ENCODE data around the gene RAB35. TPM values are rescaled to one million over a fixed set of nuclear protein-coding genes. Genes with fewer than 3 reads are reported as not detected.

RAB35 gene
- 50.1 and 52.7 TPM in 2 replicates for total RNA-seq (2014; rRNA removed; shearing (Covaris generic))

- DNase-seq (ENCODE audit: low spot score), result no peak
- in situ Hi-C loops (cut with HindIII; ENCODE audit: low sequenced_read_pairs), result no loop called here
These were observed at the start of gene RAB35 for GRCh38 chr12:120116441-120116791. RAB35 (minus strand) TSS chr12:120116753; CDS start chr12:120116650, 103 bp downstream.

GRCh38 chr12:120164293-120164692 is 47.7 kb upstream of the RAB35 start:
- in situ Hi-C loops (cut with HindIII; ENCODE audit: low sequenced_read_pairs), result no loop called here
- DNase-seq (ENCODE audit: low spot score), result peak; percentile 91

- in situ Hi-C loops (cut with HindIII; ENCODE audit: low sequenced_read_pairs), result no loop called here
- no peak for DNase-seq (ENCODE audit: low spot score)
These were observed 46.2 kb upstream of the RAB35 start for GRCh38 chr12:120162763-120163162.

- in situ Hi-C loops (cut with HindIII; ENCODE audit: low sequenced_read_pairs), result no loop called here
- no peak for DNase-seq (ENCODE audit: low spot score)
These were observed 45.3 kb upstream of the RAB35 start for GRCh38 chr12:120161852-120162251.

GRCh38 chr12:120159509-120160237 is 43.1 kb upstream of the RAB35 start:
- DNase-seq (ENCODE audit: low spot score), result no peak
- in situ Hi-C loops (cut with HindIII; ENCODE audit: low sequenced_read_pairs), result no loop called here

DNA sequence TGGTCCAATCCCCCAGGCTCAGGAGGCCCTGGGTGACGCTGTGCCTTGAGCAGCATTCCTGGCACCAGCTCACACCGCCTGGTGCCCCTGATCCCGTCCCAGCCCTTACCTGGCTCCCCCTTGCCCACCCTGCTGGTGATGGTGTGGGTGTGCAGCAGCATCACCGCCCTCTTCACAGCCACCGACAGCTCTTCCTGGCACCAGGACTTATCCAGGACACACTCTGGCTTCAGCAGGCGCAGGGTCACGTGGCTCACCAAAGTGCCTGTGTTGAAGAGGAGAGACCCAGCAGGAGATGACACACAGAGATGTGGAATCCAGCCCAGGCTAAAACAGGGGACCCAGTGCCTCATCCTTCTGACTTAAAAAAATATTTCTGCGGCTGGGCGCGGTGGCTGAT is 41.8 kb upstream of the RAB35 start:
- in situ Hi-C loops (cut with HindIII; ENCODE audit: low sequenced_read_pairs), result no loop called here
- DNase-seq (ENCODE audit: low spot score), result peak; percentile 79

DNA sequence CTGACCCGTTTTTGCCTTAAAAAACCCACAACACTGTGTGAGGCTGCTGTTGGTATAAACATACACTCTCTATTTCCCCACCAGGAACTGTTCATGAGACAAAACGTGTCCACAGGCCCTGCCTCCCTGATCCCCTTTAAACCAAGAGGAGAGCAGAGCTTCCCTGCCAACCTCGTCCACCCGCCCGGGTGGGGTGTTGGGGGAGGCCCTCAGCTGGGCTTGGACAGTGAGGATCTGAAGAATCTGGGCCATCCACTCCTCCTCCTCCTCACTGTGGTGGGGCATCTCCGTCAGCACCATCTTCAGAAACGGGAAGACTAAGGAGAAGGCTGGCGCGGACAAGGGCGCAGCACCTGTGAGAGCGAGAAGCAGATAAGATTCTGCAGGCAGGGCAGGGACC is 41.1 kb upstream of the RAB35 start:
- DNase-seq (ENCODE audit: low spot score), result no peak
- in situ Hi-C loops (cut with HindIII; ENCODE audit: low sequenced_read_pairs), result no loop called here

DNA sequence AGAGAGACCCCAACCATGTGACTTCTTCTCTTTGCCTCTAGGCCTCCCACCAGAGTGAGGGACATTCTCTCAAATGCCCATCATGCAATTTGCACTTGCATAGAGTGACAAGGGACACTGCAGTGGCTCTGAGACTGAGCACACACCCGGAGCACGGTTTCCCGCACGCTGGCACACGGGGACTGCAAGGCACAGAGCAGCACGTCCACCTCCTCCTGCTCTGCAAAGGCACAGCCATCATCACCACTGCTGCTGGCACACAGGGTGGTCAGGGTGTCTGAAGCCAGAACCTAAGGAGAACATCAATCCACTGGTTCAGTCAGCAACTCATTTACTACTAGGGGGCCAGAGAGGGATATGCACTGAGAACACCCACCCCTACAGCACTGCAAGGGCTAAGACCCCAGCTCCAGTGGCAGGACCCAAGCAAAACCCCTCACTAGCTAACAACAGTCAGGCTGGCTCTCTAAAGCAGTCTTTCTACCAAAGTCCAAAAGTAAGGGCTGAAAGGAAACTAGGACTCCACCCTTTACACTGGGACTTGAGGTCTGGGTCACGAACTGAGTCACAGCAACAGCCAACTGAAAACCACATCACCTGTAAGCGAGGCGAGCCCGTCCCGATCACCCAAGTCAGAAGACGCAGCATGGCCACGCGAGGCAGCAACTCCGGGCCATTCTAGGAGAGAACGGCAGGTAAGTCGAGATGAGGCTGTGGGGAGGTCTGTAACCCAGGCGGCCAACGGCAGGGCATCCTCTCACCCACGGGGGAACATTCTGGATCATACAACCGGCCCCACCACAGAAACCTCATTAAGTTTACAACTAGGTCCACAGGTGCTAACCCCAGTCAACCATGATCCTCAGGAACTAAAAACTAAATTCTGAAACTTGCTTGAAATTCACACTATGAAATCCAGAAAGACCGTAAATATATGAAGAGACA is 40.0 kb upstream of the RAB35 start:
- DNase-seq (ENCODE audit: low spot score), result no peak
- in situ Hi-C loops (cut with HindIII; ENCODE audit: low sequenced_read_pairs), result no loop called here

DNA sequence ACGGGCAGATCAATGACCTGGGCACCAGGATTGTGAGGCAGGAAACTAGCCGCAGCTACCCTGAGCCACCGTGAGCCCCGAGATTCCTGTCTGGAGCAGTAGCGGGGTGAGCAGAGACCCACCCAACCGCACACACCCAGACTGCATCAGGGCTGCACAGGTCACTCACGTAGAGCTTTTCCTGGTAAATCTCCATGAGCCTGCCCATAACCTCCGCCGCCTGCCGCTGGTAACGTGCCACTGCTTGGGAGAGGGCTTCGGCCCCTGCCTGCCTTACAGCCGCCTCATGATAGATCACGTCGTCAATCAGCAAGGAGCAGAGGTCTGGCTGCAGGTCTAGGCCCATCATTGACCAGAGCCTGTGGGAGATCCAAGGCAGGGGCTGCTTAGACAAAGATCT is 38.5 kb upstream of the RAB35 start:
- DNase-seq (ENCODE audit: low spot score), result no peak
- in situ Hi-C loops (cut with HindIII; ENCODE audit: low sequenced_read_pairs), result no loop called here

GRCh38 chr12:120150919-120151525 is 34.5 kb upstream of the RAB35 start:
- in situ Hi-C loops (cut with HindIII; ENCODE audit: low sequenced_read_pairs), result no loop called here
- no peak for DNase-seq (ENCODE audit: low spot score)

GRCh38 chr12:120148011-120148410 is 31.5 kb upstream of the RAB35 start:
- in situ Hi-C loops (cut with HindIII; ENCODE audit: low sequenced_read_pairs), result no loop called here
- no peak for DNase-seq (ENCODE audit: low spot score)

GRCh38 chr12:120145164-120145563 is 28.6 kb upstream of the RAB35 start:
- in situ Hi-C loops (cut with HindIII; ENCODE audit: low sequenced_read_pairs), result no loop called here
- no peak for DNase-seq (ENCODE audit: low spot score)

- DNase-seq (ENCODE audit: low spot score), result no peak
- in situ Hi-C loops (cut with HindIII; ENCODE audit: low sequenced_read_pairs), result no loop called here
These were observed 27.7 kb upstream of the RAB35 start for GRCh38 chr12:120144215-120144614.

- no peak for DNase-seq (ENCODE audit: low spot score)
- in situ Hi-C loops (cut with HindIII; ENCODE audit: low sequenced_read_pairs), result no loop called here
These were observed 25.8 kb upstream of the RAB35 start for GRCh38 chr12:120142231-120142877.

DNA sequence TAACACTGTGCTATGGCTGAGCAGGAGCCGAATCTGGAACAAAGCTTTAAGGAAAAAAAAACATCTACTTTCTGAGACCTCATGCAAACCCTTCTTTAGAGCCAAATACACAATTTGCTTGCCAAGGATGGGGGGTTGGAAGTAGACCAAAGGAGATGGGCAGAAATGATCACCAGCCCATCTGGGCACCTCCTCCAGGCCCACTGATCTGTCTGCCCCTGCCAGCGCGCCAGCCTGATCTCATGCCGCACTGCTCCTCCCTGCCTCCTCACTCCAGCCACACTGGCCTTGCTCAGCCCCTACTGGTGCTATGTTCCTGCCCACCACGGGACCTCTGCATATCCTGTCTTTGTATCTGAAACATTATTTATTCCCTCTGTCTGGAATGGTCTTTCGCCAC is 24.8 kb upstream of the RAB35 start:
- in situ Hi-C loops (cut with HindIII; ENCODE audit: low sequenced_read_pairs), result no loop called here

GRCh38 chr12:120140603-120141002 is 24.1 kb upstream of the RAB35 start:
- DNase-seq (ENCODE audit: low spot score), result no peak
- in situ Hi-C loops (cut with HindIII; ENCODE audit: low sequenced_read_pairs), result no loop called here

More for the DNA sequence above, 24.8 kb upstream of the RAB35 start:
- DNase-seq (ENCODE audit: low spot score), result peak; percentile 87

GRCh38 chr12:120139958-120140357 is 23.4 kb upstream of the RAB35 start:
- in situ Hi-C loops (cut with HindIII; ENCODE audit: low sequenced_read_pairs), result no loop called here
- no peak for DNase-seq (ENCODE audit: low spot score)

- in situ Hi-C loops (cut with HindIII; ENCODE audit: low sequenced_read_pairs), result no loop called here
- no peak for DNase-seq (ENCODE audit: low spot score)
These were observed 21.8 kb upstream of the RAB35 start for GRCh38 chr12:120138366-120138765.

GRCh38 chr12:120137833-120138232 is 21.3 kb upstream of the RAB35 start:
- DNase-seq (ENCODE audit: low spot score), result peak; percentile 51
- in situ Hi-C loops (cut with HindIII; ENCODE audit: low sequenced_read_pairs), result no loop called here

Data from G401 (cell line).